ENCODE measurements around the gene UBR2.

GRCh38 chr6:42628604-42629003 is 64.8 kb downstream of the UBR2 start:
- no peak for TF ChIP-seq EZH2 (IDR thresholded peaks at IDR 0.05; ENCODE audit: borderline replicate concordance, low read length)
- TF ChIP-seq, protein P1, sequence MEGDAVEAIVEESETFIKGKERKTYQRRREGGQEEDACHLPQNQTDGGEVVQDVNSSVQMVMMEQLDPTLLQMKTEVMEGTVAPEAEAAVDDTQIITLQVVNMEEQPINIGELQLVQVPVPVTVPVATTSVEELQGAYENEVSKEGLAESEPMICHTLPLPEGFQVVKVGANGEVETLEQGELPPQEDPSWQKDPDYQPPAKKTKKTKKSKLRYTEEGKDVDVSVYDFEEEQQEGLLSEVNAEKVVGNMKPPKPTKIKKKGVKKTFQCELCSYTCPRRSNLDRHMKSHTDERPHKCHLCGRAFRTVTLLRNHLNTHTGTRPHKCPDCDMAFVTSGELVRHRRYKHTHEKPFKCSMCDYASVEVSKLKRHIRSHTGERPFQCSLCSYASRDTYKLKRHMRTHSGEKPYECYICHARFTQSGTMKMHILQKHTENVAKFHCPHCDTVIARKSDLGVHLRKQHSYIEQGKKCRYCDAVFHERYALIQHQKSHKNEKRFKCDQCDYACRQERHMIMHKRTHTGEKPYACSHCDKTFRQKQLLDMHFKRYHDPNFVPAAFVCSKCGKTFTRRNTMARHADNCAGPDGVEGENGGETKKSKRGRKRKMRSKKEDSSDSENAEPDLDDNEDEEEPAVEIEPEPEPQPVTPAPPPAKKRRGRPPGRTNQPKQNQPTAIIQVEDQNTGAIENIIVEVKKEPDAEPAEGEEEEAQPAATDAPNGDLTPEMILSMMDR (conservative IDR thresholded peaks at IDR 0.05 in 1 of 2, IDR thresholded peaks at IDR 0.05 in 1 of 2; ENCODE audit: extremely low read depth in 1 of 2, insufficient read depth in 1 of 2, low read depth in 1 of 2, low read length in 2 of 2) = no peak
